Measurements from ENCODE around the gene UPK3B. TPM values are rescaled to one million over a fixed set of nuclear protein-coding genes. Genes with fewer than 3 reads are reported as not detected.
"Not testable (repeated sequence)": the region's sequence is repeated elsewhere in the genome, so short reads cannot be mapped to it uniquely, and the experiment has no call there.

The UPK3B gene
- total RNA-seq, 5 donors from 2014 or later (not counting 1 experiment from before 2014, with no cell fraction given), result 4.6 to 10.6 (median 6.1) TPM

GRCh38 chr7:76512941-76513816 lies 2.8 kb downstream of the UPK3B start:
- Histone ChIP-seq H3K36me3 (ENCODE audit: control insufficient read depth in 2 of 2, extremely low read depth in 1 of 2, insufficient read depth in 1 of 2, low read length in 1 of 2) (no peaks in the 10 kb centered on the region), H3K9me3 (no peaks in the 10 kb centered on the region), H3K4me3 (ENCODE audit: control insufficient read depth in 1 of 2, extremely low read depth in 1 of 2, low read length in 1 of 2) (no peak overlapping the region), H3K27me3 (replicated peaks in 1 of 2; ENCODE audit: control insufficient read depth in 2 of 2, extremely low read depth in 1 of 2, insufficient read depth in 2 of 2, low read length in 1 of 2) (peaks cover 0 to 9% of the 10 kb centered on the region in 2 experiments), H3K4me1 (ENCODE audit: control insufficient read depth in 1 of 2, extremely low read depth in 1 of 2, insufficient read depth in 2 of 2, low read length in 2 of 2) (no peaks in the 10 kb centered on the region), H3K27ac (ENCODE audit: low read length) (no peak overlapping the region)
- Mint-ChIP-seq H3K4me1 (peaks cover 0 to 3% (median 0%) of the 10 kb centered on the region in 3 donors), H3K27me3 (no peaks in the 10 kb centered on the region), H3K9me3 (no peaks in the 10 kb centered on the region), H3K4me3 (no peak overlapping the region), H3K36me3 (no peaks in the 10 kb centered on the region), H3K27ac (no peak overlapping the region)
- POLR2A ChIA-PET, result no interaction called here
- DNase-seq, result peak in 2 of 35 experiments; percentile 3 to 9
- 80% methylated on average over 13 of the region's 21 CpGs for WGBS (ENCODE audit: insufficient coverage)
- CTCF ChIA-PET, result no interaction called here
- ATAC-seq (replicated peaks in 1 of 4), result peak in 1 of 4 experiments; percentile 25

GRCh38 chr7:76513817-76514799 lies 3.8 kb downstream of the UPK3B start:
- WGBS (ENCODE audit: insufficient coverage), result 83% methylated on average over 18 of the region's 29 CpGs
- Mint-ChIP-seq H3K4me1 (peaks cover 0 to 3% (median 0%) of the 10 kb centered on the region in 3 donors), H3K27ac (no peak overlapping the region), H3K36me3 (no peaks in the 10 kb centered on the region), H3K9me3 (no peaks in the 10 kb centered on the region), H3K4me3 (no peak overlapping the region), H3K27me3 (no peaks in the 10 kb centered on the region)
- Histone ChIP-seq H3K27ac (ENCODE audit: low read length) (no peak overlapping the region), H3K4me1 (ENCODE audit: control insufficient read depth in 1 of 2, extremely low read depth in 1 of 2, insufficient read depth in 2 of 2, low read length in 2 of 2) (no peaks in the 10 kb centered on the region), H3K36me3 (ENCODE audit: control insufficient read depth in 2 of 2, extremely low read depth in 1 of 2, insufficient read depth in 1 of 2, low read length in 1 of 2) (no peaks in the 10 kb centered on the region), H3K4me3 (ENCODE audit: control insufficient read depth in 1 of 2, extremely low read depth in 1 of 2, low read length in 1 of 2) (no peak overlapping the region), H3K9me3 (no peaks in the 10 kb centered on the region), H3K27me3 (replicated peaks in 1 of 2; ENCODE audit: control insufficient read depth in 2 of 2, extremely low read depth in 1 of 2, insufficient read depth in 2 of 2, low read length in 1 of 2) (peaks cover 0 to 9% of the 10 kb centered on the region in 2 experiments)
- CTCF ChIA-PET, result interaction anchor here in 1 of 2 donors (0.6 kb wide), 2 partner anchors 330 to 598 kb away, joined by 5 to 7 read pairs; no protein-coding TSS in a partner anchor
- ATAC-seq (replicated peaks in 1 of 4) (no peak), DNase-seq (peak in 1 of 35 experiments; percentile 4)
- POLR2A ChIA-PET, result no interaction called here

GRCh38 chr7:76514926-76515771 lies 4.8 kb downstream of the UPK3B start:
- Mint-ChIP-seq H3K4me1 (no peaks in the 10 kb centered on the region), H3K36me3 (no peaks in the 10 kb centered on the region), H3K27me3 (no peaks in the 10 kb centered on the region), H3K9me3 (no peaks in the 10 kb centered on the region), H3K27ac (no peak overlapping the region), H3K4me3 (no peak overlapping the region)
- Histone ChIP-seq H3K4me3 (ENCODE audit: control insufficient read depth in 1 of 2, extremely low read depth in 1 of 2, low read length in 1 of 2) (no peak overlapping the region), H3K27me3 (replicated peaks in 1 of 2; ENCODE audit: control insufficient read depth in 2 of 2, extremely low read depth in 1 of 2, insufficient read depth in 2 of 2, low read length in 1 of 2) (peaks cover 0 to 9% of the 10 kb centered on the region in 2 experiments), H3K4me1 (ENCODE audit: control insufficient read depth in 1 of 2, extremely low read depth in 1 of 2, insufficient read depth in 2 of 2, low read length in 2 of 2) (no peaks in the 10 kb centered on the region), H3K27ac (ENCODE audit: low read length) (no peak overlapping the region), H3K36me3 (ENCODE audit: control insufficient read depth in 2 of 2, extremely low read depth in 1 of 2, insufficient read depth in 1 of 2, low read length in 1 of 2) (no peaks in the 10 kb centered on the region), H3K9me3 (no peaks in the 10 kb centered on the region)
- ChIA-PET CTCF (interaction anchor here in 1 of 2 donors (0.6 kb wide), 3 partner anchors 9 to 597 kb away, joined by 3 to 7 read pairs (median 5); no protein-coding TSS in a partner anchor), POLR2A (interaction anchor here in 1 of 2 donors (0.6 kb wide), 1 partner anchor 597 kb away, joined by 3 read pairs; no protein-coding TSS in a partner anchor)
- WGBS (ENCODE audit: insufficient coverage), result 92% methylated on average over 5 of the region's 16 CpGs
- DNase-seq, result no peak
- peak in 1 of 4 experiments; percentile 15 for ATAC-seq (replicated peaks in 1 of 4)

- peaks cover 0 to 9% of the 10 kb centered on the region in 2 experiments for H3K27me3 ChIP-seq (replicated peaks in 1 of 2; ENCODE audit: control insufficient read depth in 2 of 2, extremely low read depth in 1 of 2, insufficient read depth in 2 of 2, low read length in 1 of 2)
- H3K36me3 ChIP-seq (ENCODE audit: control insufficient read depth in 2 of 2, extremely low read depth in 1 of 2, insufficient read depth in 1 of 2, low read length in 1 of 2), result no peaks in the 10 kb centered on the region
- ChIA-PET CTCF (no interaction called here), POLR2A (no interaction called here)
- no peak overlapping the region for H3K4me3 ChIP-seq (ENCODE audit: control insufficient read depth in 1 of 2, extremely low read depth in 1 of 2, low read length in 1 of 2)
- H3K9me3 ChIP-seq, result no peaks in the 10 kb centered on the region
- no peaks in the 10 kb centered on the region for H3K4me1 Mint-ChIP-seq
- no peaks in the 10 kb centered on the region for H3K27me3 Mint-ChIP-seq
- no peak overlapping the region for H3K27ac Mint-ChIP-seq
- no peak overlapping the region for H3K4me3 Mint-ChIP-seq
- H3K27ac ChIP-seq (ENCODE audit: low read length), result no peak overlapping the region
- ATAC-seq (replicated peaks in 1 of 4) (peak in 1 of 4 experiments; percentile 82), DNase-seq (peak in 10 of 35 experiments; percentile 11 to 50 (median 24))
- no peaks in the 10 kb centered on the region for H3K36me3 Mint-ChIP-seq
- 22% methylated on average over 30 of the region's 32 CpGs for WGBS (ENCODE audit: insufficient coverage)
- H3K9me3 Mint-ChIP-seq, result no peaks in the 10 kb centered on the region
- H3K4me1 ChIP-seq (ENCODE audit: control insufficient read depth in 1 of 2, extremely low read depth in 1 of 2, insufficient read depth in 2 of 2, low read length in 2 of 2), result no peaks in the 10 kb centered on the region
These were observed 5.7 kb downstream of the UPK3B start for GRCh38 chr7:76515999-76516443.

- H3K9me3 ChIP-seq; H3K36me3 ChIP-seq (ENCODE audit: control insufficient read depth in 2 of 2, extremely low read depth in 1 of 2, insufficient read depth in 1 of 2, low read length in 1 of 2); ATAC-seq (replicated peaks in 1 of 4); H3K9me3 Mint-ChIP-seq; H3K27ac ChIP-seq (ENCODE audit: low read length); H3K4me3 ChIP-seq (ENCODE audit: control insufficient read depth in 1 of 2, extremely low read depth in 1 of 2, low read length in 1 of 2); H3K4me3 Mint-ChIP-seq; H3K36me3 Mint-ChIP-seq; H3K27me3 Mint-ChIP-seq; H3K4me1 Mint-ChIP-seq; DNase-seq; POLR2A ChIA-PET; H3K4me1 ChIP-seq (ENCODE audit: control insufficient read depth in 1 of 2, extremely low read depth in 1 of 2, insufficient read depth in 2 of 2, low read length in 2 of 2); H3K27ac Mint-ChIP-seq; H3K27me3 ChIP-seq (replicated peaks in 1 of 2; ENCODE audit: control insufficient read depth in 2 of 2, extremely low read depth in 1 of 2, insufficient read depth in 2 of 2, low read length in 1 of 2); CTCF ChIA-PET: not testable (repeated sequence)
- WGBS (ENCODE audit: insufficient coverage), result 80% methylated on average over 2 of the region's 6 CpGs
These were observed 6.6 kb downstream of the UPK3B start for GRCh38 chr7:76516932-76517331.
